OCI-LY7 (cell line): ENCODE measurements around the gene PLCG1. TPM values are rescaled to one million over a fixed set of nuclear protein-coding genes. Genes with fewer than 3 reads are reported as not detected.

Experiments
- BruUV-seq: library from RNA; stranded (reverse); fragments of 400-500 nt; replicated peaks from 2 replicates; lab custom pipeline; 2021; lab: Mats Ljungman, UMichigan
- CTCF ChIA-PET: fragments of 300-600 bp; sonication (Branson Sonifier 250); formaldehyde crosslinking; loops from one replicate; lab custom pipeline; 2022; ENCODE audit warnings: antibody characterized with exemption; ENCODE audit not compliant: unreplicated experiment; lab: Charles Lee
- POLR2A ChIA-PET: fragments of 300-600 bp; sonication (Branson Sonifier 250); formaldehyde crosslinking; loops from one replicate; lab custom pipeline; 2022; ENCODE audit warnings: antibody characterized with exemption; lab: Charles Lee
- DNase-seq: peaks from one replicate; pipeline ENCODE4 v3.0.0-alpha.2; 2015; ENCODE audit warnings: low spot score
- H2AFZ ChIP-seq: fragments of 200-600 bp; sonication (generic), shearing (Covaris generic); 2 replicates; pipeline ENCODE4 v1.6.1; 2014; ENCODE audit warnings: mild to moderate bottlenecking, antibody characterized with exemption, low read length, moderate library complexity
- H3K27ac ChIP-seq: fragments of 200-600 bp; sonication (generic); 2 replicates; pipeline ENCODE4 v1.5.1; 2014; ENCODE audit warnings: mixed run types, low read depth, mild to moderate bottlenecking, moderate library complexity, low read length, inconsistent platforms; ENCODE audit not compliant: poor library complexity, severe bottlenecking
- H3K36me3 ChIP-seq: fragments of 200-600 bp; sonication (generic); 2 replicates; pipeline ENCODE4 v1.6.1; 2014; ENCODE audit warnings: mild to moderate bottlenecking, antibody characterized with exemption, low read length, moderate library complexity, mixed read lengths; ENCODE audit not compliant: insufficient read depth
- H3K4me1 ChIP-seq: fragments of 200-600 bp; sonication (generic); 2 replicates; pipeline ENCODE4 v1.5.1; 2014; ENCODE audit warnings: mild to moderate bottlenecking, low read length; ENCODE audit not compliant: insufficient read depth, poor library complexity, severe bottlenecking
- H3K4me2 ChIP-seq: fragments of 200-600 bp; sonication (generic); 2 replicates; pipeline ENCODE4 v1.6.1; 2014; ENCODE audit warnings: mild to moderate bottlenecking, low read length
- H3K4me3 ChIP-seq: fragments of 200-600 bp; sonication (generic); 2 replicates; pipeline ENCODE4 v1.5.1; 2014; ENCODE audit warnings: mild to moderate bottlenecking, low read depth, low read length; ENCODE audit not compliant: poor library complexity, severe bottlenecking
- H3K79me2 ChIP-seq: fragments of 200-600 bp; sonication (generic); 2 replicates; pipeline ENCODE4 v1.6.1; 2016; ENCODE audit warnings: low read depth, mild to moderate bottlenecking, low read length, moderate library complexity, mixed read lengths; ENCODE audit not compliant: insufficient read depth
- H3K9me2 ChIP-seq: fragments of 200-600 bp; sonication (generic); 2 replicates; pipeline ENCODE4 v1.6.1; 2016; ENCODE audit warnings: mild to moderate bottlenecking, low read length, mixed read lengths; ENCODE audit not compliant: insufficient read depth
- H3K9me3 ChIP-seq: fragments of 200-600 bp; sonication (generic); 2 replicates; pipeline ENCODE4 v1.6.1; 2014; ENCODE audit warnings: mild to moderate bottlenecking, mixed run types, low read length, mixed read lengths
- H4K20me1 ChIP-seq: fragments of 200-600 bp; sonication (generic); 2 replicates; pipeline ENCODE4 v1.6.1; 2014; ENCODE audit warnings: mild to moderate bottlenecking, antibody characterized with exemption, low read length, moderate library complexity, mixed read lengths; ENCODE audit not compliant: insufficient read depth
- CTCF ChIP-seq: fragments of 200-600 bp; sonication (generic); conservative IDR thresholded peaks from 2 replicates; pipeline ENCODE4 v1.5.1; 2014; ENCODE audit warnings: mild to moderate bottlenecking, antibody characterized with exemption, low read length, moderate library complexity, mixed read lengths
- EZH2phosphoT487 ChIP-seq: fragments of 200-600 bp; sonication (generic); IDR thresholded peaks from 2 replicates; pipeline ENCODE4 v1.6.1; 2018; ENCODE audit warnings: low read depth, borderline replicate concordance, mild to moderate bottlenecking, mixed run types, antibody characterized with exemption, low read length, moderate library complexity, mixed read lengths
- intact Hi-C: fragments of 100-400 bp; cut with micrococcal nuclease; formaldehyde crosslinking; loops from one replicate; pipeline ENCODE4 v1.10.0; 2022; ENCODE audit not compliant: unreplicated experiment
- total RNA-seq, 2 experiments: library from RNA; depleted of rRNA in 1 of 2; stranded (reverse); fragments of >200 nt in 1 of 2; shearing (Covaris generic) in 1 of 2; gene quantifications; 2 replicates each; pipeline ENCODE4 v1.2.3, GENCODE V29; 2014 to 2022

PLCG1 gene
- total RNA-seq, 2 experiments from 2014 or later, result 103 to 121 TPM

GRCh38 chr20:41138475-41139226, 1.3 kb downstream of the PLCG1 start:
- CTCF ChIA-PET, result no interaction called here
- BruUV-seq, result no TSS peak
- intact Hi-C loops, result loop anchor here (5.0 kb wide), 1 partner anchor 554 kb away; no protein-coding TSS in a partner anchor

GRCh38 chr20:41139227-41140093, 2.1 kb downstream of the PLCG1 start:
- TSS peak; percentile 46 for BruUV-seq
- peaks cover 7% of the 10 kb centered on the region for H3K36me3 ChIP-seq
- H3K27ac ChIP-seq, result peak overlapping the region; percentile 73
- TF ChIP-seq CTCF (no peak), EZH2phosphoT487 (no peak)
- H2AFZ ChIP-seq, result no peak overlapping the region
- CTCF ChIA-PET, result interaction anchor here (1.0 kb wide), 1 partner anchor 173 kb away, joined by 3 read pairs; no protein-coding TSS in a partner anchor
- H3K79me2 ChIP-seq, result peaks cover 70% of the 10 kb centered on the region
- peaks cover 77% of the 10 kb centered on the region for H3K4me1 ChIP-seq
- H4K20me1 ChIP-seq, result peaks cover 13% of the 10 kb centered on the region; the same call in 1 of the 2 replicates
- no peaks in the 10 kb centered on the region for H3K9me3 ChIP-seq
- no peaks in the 10 kb centered on the region for H3K9me2 ChIP-seq
- POLR2A ChIA-PET, result interaction anchor here (1.1 kb wide), 1 partner anchor 12 kb away, joined by 3 read pairs; no protein-coding TSS in a partner anchor
- H3K4me2 ChIP-seq, result peak overlapping the region; percentile 81
- intact Hi-C loops, result loop anchor here (5.0 kb wide), 1 partner anchor 553 kb away; no protein-coding TSS in a partner anchor
- peak overlapping the region; percentile 74 for H3K4me3 ChIP-seq
- DNase-seq, result no peak

More at GRCh38 chr20:41138475-41139226, 1.3 kb downstream of the PLCG1 start:
- Histone ChIP-seq H3K4me3 (peak overlapping the region; percentile 74), H3K4me1 (peaks cover 76% of the 10 kb centered on the region), H3K9me3 (no peaks in the 10 kb centered on the region), H3K79me2 (peaks cover 62% of the 10 kb centered on the region), H3K36me3 (no peaks in the 10 kb centered on the region), H3K27ac (peak overlapping the region; percentile 73), H2AFZ (no peak overlapping the region), H4K20me1 (peaks cover 13% of the 10 kb centered on the region; the same call in 1 of the 2 replicates), H3K4me2 (peak overlapping the region; percentile 81), H3K9me2 (no peaks in the 10 kb centered on the region)
- DNase-seq, result peak; percentile 30
- no peak for TF ChIP-seq EZH2phosphoT487
- TF ChIP-seq CTCF, result no peak
- POLR2A ChIA-PET, result interaction anchor here (0.6 to 1.2 kb wide), 3 partner anchors 9 to 158 kb away, joined by 3 to 5 read pairs (median 3); no protein-coding TSS in a partner anchor
